Sigmoid colon (tissue), 7 donors: ENCODE results near the gene CDC42SE2. TPM values are rescaled to one million over a fixed set of nuclear protein-coding genes. Genes with fewer than 3 reads are reported as not detected.
A peak's percentile ranks its signal among the peaks of the same experiment; 100 is the strongest.

Source experiments
- DNase-seq: peaks from one replicate; pipeline ENCODE4 v3.0.0-alpha.2; 2019
- H3K27ac ChIP-seq, 4 donors: fragments of 200-600 bp; sonication (generic); one replicate each; pipeline ENCODE4 v1.5.1; 2016 to 2019; ENCODE audit warnings: mild to moderate bottlenecking in 1 of 4
- H3K27me3 ChIP-seq, 3 donors: fragments of 200-600 bp; sonication (generic); one replicate each; pipeline ENCODE4 v1.5.1; 2019; ENCODE audit warnings: mild to moderate bottlenecking in 1 of 3
- H3K36me3 ChIP-seq, 4 donors: fragments of 200-600 bp; sonication (generic); one replicate each; pipeline ENCODE4 v1.5.1; 2016 to 2019
- H3K4me1 ChIP-seq, 4 donors: fragments of 200-600 bp; sonication (generic); one replicate each; pipeline ENCODE4 v1.5.1; 2017 to 2019
- H3K4me3 ChIP-seq, 4 donors: fragments of 200-600 bp; sonication (generic); one replicate each; pipeline ENCODE4 v1.5.1; 2017 to 2019; ENCODE audit warnings: mild to moderate bottlenecking in 2 of 4, moderate library complexity in 1 of 4
- H3K9me3 ChIP-seq, 4 donors: fragments of 200-600 bp in 3 of 4; sonication (generic) in 3 of 4; one replicate each; pipeline versions ENCODE4 v1.5.1 to v1.6.1; 2013 to 2019
- EP300 ChIP-seq, 4 donors: sonication (generic); formaldehyde crosslinking; IDR thresholded peaks; one replicate each; pipeline ENCODE4 v1.6.1; 2017; ENCODE audit warnings: antibody characterized with exemption in 4 of 4
- POLR2A ChIP-seq, 2 donors: fragments of 450-650 bp; IDR thresholded peaks; one replicate each; pipeline ENCODE4 v1.6.1; 2016; ENCODE audit warnings: antibody characterized with exemption in 2 of 2, mild to moderate bottlenecking in 2 of 2, moderate library complexity in 2 of 2
- POLR2AphosphoS5 ChIP-seq, 4 donors: sonication (generic); formaldehyde crosslinking; IDR thresholded peaks; one replicate each; pipeline ENCODE4 v1.6.1; 2017; ENCODE audit warnings: antibody characterized with exemption in 4 of 4
- WGBS, 2 donors: extraction: QIAGEN DNeasy Blood & Tissue Kit; methylation state at CpG; one replicate each; pipeline ENCODE4 v1.1.7; 2013; 5-methylcytosine and 5-hydroxymethylcytosine counted together
- intact Hi-C: fragments of 100-400 bp; cut with DNase I; formaldehyde crosslinking; loops from one replicate; pipeline ENCODE4 v1.15.1; 2023
- polyA plus RNA-seq, 3 donors: library from polyadenylated mRNA; stranded (reverse); fragments of 200-250 nt; gene quantifications; one replicate each; pipeline ENCODE4 v1.2.3, GENCODE V29; 2013
- total RNA-seq, 4 donors: library from RNA; depleted of rRNA; stranded (reverse); fragments of >200 nt; gene quantifications; one replicate each; pipeline ENCODE4 v1.1.0, GENCODE V29; 2016
- TF ChIP-seq, protein P1 (sequence below), 4 experiments: fragments of 450-650 bp in 3 of 4; fragments of 200-600 bp in 1 of 4; IDR thresholded peaks; one replicate each; pipeline ENCODE4 v1.5.1; 2016 to 2019; ENCODE audit warnings: antibody characterized with exemption in 4 of 4, mild to moderate bottlenecking in 3 of 4, moderate library complexity in 2 of 4
- donor health status: healthy with polysubstance abuse.
- donor health status: Bipolar disorder and iron deficiency.
- donor health status: healthy.

CDC42SE2 gene
- total and polyA plus RNA-seq, 7 donors = 24.1 to 109 (median 33.2) TPM

DNA sequence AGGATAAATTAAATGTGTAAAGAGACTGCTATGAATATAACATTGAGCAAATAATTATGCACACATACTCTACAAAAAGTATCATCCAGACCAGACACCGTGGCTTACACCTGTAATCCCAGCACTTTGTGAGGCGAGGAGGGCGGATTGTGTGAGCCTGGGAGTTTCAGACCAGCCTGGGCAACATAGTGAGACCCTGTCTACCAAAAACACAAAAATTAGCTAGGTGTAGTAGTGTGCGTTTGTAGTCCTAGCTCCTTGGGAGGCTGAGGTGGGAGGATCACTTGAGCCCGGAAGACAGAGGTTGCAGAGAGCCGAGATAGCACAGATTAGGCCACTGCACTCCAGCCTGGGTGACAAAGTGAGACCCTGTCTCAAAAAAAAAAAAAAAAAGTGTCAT lies 2.4 kb upstream of the CDC42SE2 start:
- H3K4me3 ChIP-seq = no peak overlapping the region
- 96 to 99% methylated on average over 6 of the region's 6 CpGs for WGBS, 2 donors
- no peaks in the 10 kb centered on the region for H3K9me3 ChIP-seq
- no peaks in the 10 kb centered on the region for H3K27me3 ChIP-seq
- H3K27ac ChIP-seq = no peak overlapping the region
- intact Hi-C loops = loop anchor here (5.0 to 10.0 kb wide), 3 partner anchors 153 to 536 kb away; partner anchors contain the start of genes FNIP1 and RAPGEF6
- TF ChIP-seq POLR2AphosphoS5 (IDR thresholded peaks at IDR 0.05) = no peak
- TF ChIP-seq, protein P1, sequence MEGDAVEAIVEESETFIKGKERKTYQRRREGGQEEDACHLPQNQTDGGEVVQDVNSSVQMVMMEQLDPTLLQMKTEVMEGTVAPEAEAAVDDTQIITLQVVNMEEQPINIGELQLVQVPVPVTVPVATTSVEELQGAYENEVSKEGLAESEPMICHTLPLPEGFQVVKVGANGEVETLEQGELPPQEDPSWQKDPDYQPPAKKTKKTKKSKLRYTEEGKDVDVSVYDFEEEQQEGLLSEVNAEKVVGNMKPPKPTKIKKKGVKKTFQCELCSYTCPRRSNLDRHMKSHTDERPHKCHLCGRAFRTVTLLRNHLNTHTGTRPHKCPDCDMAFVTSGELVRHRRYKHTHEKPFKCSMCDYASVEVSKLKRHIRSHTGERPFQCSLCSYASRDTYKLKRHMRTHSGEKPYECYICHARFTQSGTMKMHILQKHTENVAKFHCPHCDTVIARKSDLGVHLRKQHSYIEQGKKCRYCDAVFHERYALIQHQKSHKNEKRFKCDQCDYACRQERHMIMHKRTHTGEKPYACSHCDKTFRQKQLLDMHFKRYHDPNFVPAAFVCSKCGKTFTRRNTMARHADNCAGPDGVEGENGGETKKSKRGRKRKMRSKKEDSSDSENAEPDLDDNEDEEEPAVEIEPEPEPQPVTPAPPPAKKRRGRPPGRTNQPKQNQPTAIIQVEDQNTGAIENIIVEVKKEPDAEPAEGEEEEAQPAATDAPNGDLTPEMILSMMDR (IDR thresholded peaks at IDR 0.05) = no peak
- no peak for TF ChIP-seq EP300 (IDR thresholded peaks at IDR 0.05)
- H3K36me3 ChIP-seq = no peaks in the 10 kb centered on the region
- no peak for DNase-seq
- H3K4me1 ChIP-seq = peaks cover 0 to 22% (median 15%) of the 10 kb centered on the region in 4 donors

DNA sequence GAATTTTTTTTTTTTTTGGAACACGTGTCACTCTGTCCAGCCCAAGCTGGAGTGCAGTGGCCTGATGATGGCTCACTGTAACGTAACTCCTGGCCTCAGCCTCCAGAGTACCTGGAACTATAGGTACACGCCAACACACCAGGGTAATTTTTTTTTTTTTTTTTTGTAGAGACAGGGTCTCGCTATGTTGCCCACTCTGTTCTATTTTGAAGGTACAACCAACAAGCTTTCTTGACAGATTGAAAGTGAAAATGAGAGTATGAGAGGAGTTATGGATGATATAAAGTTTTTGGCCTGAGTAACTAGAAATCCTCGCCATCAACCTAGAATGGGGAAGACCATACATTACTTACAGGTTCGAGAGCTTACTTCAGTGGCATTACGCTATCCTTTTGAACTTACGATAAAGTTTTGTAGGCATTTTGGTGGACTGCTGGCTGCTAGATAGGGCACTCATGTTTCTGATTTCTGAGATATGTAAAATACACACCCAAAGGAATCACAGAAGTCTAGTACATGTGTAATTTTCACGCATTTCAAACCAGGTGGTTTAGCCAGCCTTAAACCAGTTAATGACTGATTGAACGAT lies 806 bp upstream of the CDC42SE2 start:
- H3K4me3 ChIP-seq = peak overlapping the region; percentile 72 to 98 (median 85)
- intact Hi-C loops = loop anchor here (5.0 to 10.0 kb wide), 3 partner anchors 152 to 534 kb away; partner anchors contain the start of genes FNIP1 and RAPGEF6
- H3K4me1 ChIP-seq = peaks cover 0 to 22% (median 15%) of the 10 kb centered on the region in 4 donors
- 8 to 18% methylated on average over 10 of the region's 10 CpGs for WGBS, 2 donors
- no peaks in the 10 kb centered on the region for H3K36me3 ChIP-seq
- peak overlapping the region; percentile 84 to 92 (median 89) for H3K27ac ChIP-seq
- TF ChIP-seq, protein P1 (IDR thresholded peaks at IDR 0.05) = no peak
- TF ChIP-seq EP300 (IDR thresholded peaks at IDR 0.05) (no peak), POLR2A (IDR thresholded peaks at IDR 0.05) (no peak), POLR2AphosphoS5 (IDR thresholded peaks at IDR 0.05) (no peak)
- H3K9me3 ChIP-seq = no peaks in the 10 kb centered on the region
- H3K27me3 ChIP-seq = no peaks in the 10 kb centered on the region
- DNase-seq = no peak

DNA sequence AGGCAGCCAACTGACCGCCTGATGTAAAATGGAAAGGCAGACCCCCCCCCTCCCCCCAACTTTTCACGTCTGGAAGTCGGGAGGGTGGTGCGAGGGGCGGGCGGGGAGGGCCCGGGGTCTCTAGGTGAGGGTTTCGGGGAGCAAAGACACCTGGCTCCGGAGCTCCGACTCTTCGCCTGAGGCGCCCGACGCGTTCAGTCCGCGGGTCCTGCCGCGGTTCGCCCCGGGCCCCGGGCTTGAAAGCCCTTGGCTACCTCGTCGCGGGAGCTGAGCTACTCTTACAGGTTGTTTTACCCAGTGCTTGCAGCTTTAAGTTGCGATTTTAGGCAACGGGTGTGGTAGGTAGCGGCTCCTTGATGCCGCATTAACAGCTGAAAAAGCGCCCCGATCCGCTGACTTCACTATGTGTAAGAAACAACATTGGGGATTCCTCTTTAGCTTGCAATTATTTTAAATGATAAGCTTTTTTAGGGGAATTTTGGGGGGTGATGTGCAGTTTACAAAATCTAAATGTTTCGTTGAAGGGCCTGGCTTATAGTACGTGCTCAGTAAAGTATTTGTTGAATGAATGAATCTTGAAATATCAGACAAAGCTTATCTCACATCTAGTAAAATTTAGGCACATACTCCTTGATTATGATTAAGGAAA lies 722 bp downstream of the CDC42SE2 start:
- H3K9me3 ChIP-seq = no peaks in the 10 kb centered on the region
- H3K36me3 ChIP-seq = no peaks in the 10 kb centered on the region
- intact Hi-C loops = loop anchor here (2.0 to 10.0 kb wide), 4 partner anchors 94 to 533 kb away; partner anchors contain the start of genes FNIP1, LYRM7 and RAPGEF6
- DNase-seq = peak; percentile 63
- WGBS, 2 donors = 1% methylated on average over 34 of the region's 34 CpGs
- H3K27ac ChIP-seq = peak overlapping the region; percentile 84 to 92 (median 89)
- peak overlapping the region; percentile 72 to 98 (median 85) for H3K4me3 ChIP-seq
- TF ChIP-seq EP300 (IDR thresholded peaks at IDR 0.05) (no peak), POLR2A (IDR thresholded peaks at IDR 0.05) (no peak), POLR2AphosphoS5 (IDR thresholded peaks at IDR 0.05) (no peak)
- TF ChIP-seq, protein P1 (IDR thresholded peaks at IDR 0.05) = no peak
- no peaks in the 10 kb centered on the region for H3K27me3 ChIP-seq
- peaks cover 0 to 29% (median 15%) of the 10 kb centered on the region in 4 donors for H3K4me1 ChIP-seq

DNA sequence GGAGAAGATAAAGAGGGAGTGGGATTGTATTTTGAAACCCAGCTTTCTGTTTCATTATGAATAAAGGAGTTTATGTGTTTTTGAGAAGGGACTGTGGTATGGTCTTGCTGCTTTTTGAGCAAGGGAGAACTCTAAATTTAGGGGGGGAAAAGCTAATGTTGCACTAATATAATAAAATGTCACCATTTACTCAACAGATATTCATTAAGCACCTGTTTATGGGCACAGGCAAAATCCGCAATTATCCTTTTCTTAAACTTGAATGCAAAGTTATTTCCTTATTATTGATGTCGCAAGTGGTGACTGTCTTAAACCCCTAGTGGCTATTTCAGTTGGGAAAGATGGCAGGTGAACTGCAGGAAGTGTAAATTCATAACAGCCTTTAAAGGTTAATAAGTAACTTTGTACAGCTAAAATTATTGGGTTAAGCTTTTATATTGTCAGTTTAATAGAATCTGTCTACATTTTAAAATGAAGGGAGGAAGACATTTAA lies 1.5 kb downstream of the CDC42SE2 start:
- Histone ChIP-seq H3K36me3 (no peaks in the 10 kb centered on the region), H3K27me3 (no peaks in the 10 kb centered on the region), H3K4me3 (peak overlapping the region in 3 of 4 donors; percentile 84 to 98 (median 86)), H3K9me3 (no peaks in the 10 kb centered on the region), H3K4me1 (peaks cover 0 to 29% (median 15%) of the 10 kb centered on the region in 4 donors), H3K27ac (peak overlapping the region in 3 of 4 donors; percentile 3 to 91 (median 12))
- WGBS, 2 donors = 2 to 8% methylated on average over 2 of the region's 2 CpGs
- TF ChIP-seq POLR2A (IDR thresholded peaks at IDR 0.05) = no peak
- TF ChIP-seq, protein P1 (IDR thresholded peaks at IDR 0.05) = peak in 2 of 4 experiments; percentile 28 to 51
- no peak for DNase-seq
- intact Hi-C loops = loop anchor here (2.0 to 10.0 kb wide), 3 partner anchors 95 to 369 kb away; partner anchors contain the start of genes LYRM7 and RAPGEF6
